ENCODE measurements around the gene PHPT1.

The PHPT1 gene

DNA sequence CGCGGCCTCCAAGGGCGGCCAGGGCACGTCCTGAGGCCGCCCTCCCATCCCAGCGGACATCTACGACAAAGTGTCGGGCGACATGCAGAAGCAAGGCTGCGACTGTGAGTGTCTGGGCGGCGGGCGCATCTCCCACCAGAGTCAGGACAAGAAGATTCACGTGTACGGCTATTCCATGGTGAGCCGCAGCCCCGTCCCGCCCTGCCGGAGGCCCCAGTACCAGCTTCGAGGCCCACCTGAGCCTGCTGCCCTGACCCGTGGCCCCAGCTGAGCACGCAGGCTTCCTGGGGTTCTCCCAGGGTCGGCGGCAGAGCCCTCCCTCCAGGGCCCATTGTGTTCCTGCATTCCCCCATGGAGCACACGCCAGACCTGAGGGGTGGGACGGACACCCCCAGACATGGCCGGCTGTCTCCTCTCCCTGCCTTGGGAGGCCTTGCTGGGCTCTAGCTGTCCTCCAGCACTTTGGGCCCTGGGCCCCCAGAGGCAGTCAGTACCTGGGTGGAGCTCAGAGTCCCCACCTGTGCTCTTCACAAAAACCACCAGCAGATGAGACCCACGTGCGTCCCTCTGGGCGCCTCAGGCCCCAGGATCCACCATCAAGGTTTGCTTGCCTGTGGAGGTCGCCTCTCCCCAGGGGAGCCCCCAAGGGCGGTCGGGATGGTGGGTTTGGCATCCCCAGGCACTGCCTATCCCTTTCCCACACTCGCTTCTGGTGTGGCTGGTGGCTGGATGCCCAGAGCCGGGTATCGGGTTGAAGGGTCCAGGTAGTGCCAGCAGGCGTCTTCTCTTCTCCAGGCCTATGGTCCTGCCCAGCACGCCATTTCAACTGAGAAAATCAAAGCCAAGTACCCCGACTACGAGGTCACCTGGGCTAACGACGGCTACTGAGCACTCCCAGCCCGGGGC, 1.0 kb downstream of the PHPT1 start:
- no peak for DNase-seq

DNA sequence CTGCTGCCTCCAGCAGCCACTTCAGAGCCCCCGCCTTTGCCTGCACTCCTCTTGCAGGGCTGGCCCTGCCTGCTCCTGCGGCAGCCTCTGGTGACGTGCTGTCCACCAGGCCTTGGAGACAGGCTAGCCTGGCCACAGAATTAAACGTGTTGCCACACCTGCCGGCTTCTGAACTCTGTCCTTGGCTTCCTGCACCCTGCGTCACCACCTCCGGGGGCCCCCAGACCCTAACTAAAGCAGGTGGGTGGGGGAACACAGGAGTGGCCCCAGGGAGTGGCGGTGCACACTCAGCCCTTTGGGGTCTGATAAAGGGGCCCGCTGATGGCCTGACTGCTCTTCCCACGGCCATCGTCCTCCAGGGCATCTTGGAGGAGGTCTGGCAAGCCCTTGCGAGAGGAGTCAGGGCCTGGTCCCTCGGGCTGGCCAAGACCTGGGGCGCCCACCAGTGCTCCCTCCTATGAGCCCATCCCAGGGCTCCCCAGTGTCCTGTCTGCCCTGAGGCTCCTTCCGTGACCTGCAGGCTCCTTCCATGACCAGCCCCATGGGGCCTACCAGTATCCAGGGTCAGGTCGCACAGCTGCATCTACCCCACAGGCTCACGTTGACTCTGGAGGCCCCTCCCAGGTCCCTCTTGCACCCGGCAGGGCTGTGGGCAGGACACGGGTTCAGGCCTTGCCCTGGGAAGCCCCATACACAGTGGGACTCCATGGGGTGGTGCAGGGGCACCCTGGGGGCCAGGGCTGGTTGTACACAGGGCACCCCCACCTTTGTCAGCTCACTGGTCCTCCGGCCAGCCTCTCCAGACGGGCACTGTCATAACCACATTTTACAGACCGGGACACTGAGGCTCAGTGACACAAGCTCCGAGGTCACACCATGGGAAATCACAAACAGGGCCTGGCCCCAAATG, 1.9 kb downstream of the PHPT1 start:
- DNase-seq = no peak

DNA sequence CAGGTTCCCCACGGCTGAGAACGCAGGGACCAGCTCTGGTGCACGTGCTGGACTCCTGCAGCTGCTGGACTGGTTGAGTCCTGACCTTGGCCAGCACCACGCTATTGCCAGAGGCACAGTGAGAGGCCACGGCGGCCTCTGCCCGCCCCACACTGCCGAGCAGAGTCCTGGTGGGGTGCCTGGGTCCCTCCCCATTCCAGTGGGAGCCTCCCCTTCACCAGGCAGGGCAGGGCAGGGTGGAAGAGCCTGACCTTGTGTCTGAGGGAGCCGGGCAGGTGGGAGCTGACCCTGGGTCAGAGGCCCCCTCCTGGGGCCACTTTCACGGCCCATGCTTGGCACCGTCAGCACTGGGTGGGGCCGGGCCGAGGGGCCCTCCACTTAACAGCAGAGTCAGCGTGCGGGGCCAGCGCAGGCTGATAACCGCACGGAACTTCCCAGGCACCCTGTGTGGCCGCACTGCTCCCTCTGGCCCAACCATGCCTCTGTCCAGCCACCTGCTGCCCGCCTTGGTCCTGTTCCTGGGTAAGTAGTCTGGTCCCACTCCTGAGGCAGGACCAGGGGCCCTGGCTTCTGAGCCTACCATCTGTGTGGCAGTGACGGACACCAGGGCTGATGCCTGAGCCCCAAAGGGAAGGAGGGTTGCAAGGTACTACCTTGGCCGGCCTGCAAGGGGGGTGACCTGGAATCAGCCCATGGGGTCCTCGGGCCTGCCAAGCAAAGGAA, 2.9 kb downstream of the PHPT1 start, which contains the start of gene MAMDC4:
Gene MAMDC4, plus strand, starts transcription at position 406 of the 723 bp plus-strand sequence. Its CDS starts 71 bp downstream, at position 477.
- no peak for DNase-seq

DNA sequence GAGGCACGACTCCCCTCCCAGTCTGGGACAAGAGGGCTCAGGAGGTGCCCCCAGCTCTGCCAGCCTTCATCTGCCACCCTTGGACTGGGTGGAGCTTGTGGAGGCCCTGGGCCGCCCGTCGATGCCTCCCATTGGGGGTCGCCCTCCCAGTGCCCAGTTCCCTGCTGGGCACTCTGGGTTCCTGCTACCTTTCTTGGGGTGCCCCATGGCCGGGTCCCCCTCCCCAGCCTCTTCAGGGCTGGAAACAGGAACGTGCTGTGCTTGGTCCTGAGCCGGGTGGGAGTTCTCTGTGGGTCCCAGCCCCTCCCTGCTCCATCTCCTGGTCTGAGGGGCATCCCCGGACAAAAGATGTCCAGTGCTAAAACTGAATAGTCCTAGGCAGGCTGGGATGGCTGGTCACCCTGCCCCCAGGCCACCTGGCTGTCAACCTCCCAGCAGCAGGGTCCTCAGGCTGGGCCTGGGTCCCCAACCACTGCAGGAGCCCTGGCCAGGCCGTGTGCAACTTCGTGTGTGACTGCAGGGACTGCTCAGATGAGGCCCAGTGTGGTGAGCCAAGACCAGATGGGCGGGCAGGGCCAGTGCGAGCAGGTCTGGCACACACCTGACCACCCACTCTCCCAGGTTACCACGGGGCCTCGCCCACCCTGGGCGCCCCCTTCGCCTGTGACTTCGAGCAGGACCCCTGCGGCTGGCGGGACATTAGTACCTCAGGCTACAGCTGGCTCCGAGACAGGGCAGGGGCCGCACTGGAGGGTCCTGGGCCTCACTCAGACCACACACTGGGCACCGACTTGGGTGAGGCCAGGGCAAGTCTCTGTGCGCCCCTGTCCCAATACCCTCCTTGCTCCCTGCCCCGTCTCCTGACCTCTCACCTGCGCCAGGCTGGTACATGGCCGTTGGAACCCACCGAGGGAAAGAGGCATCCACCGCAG, 3.7 kb downstream of the PHPT1 start:
- DNase-seq = no peak

DNA sequence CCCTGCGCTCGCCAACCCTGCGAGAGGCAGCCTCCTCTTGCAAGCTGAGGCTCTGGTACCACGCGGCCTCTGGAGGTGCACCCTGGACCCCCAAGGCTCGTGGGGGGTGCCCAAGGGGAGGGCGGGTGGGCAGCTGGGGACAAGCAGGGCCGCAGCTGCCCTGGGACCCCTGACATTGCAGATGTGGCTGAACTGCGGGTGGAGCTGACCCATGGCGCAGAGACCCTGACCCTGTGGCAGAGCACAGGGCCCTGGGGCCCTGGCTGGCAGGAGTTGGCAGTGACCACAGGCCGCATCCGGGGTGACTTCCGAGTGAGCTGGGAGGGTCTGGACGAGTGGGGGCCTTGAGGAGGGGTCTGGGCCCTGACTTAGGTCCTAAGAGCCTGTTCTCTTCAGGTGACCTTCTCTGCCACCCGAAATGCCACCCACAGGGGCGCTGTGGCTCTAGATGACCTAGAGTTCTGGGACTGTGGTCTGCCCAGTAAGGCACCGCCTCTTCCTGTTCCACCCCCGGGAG, 4.4 kb downstream of the PHPT1 start:
- DNase-seq = no peak

DNA sequence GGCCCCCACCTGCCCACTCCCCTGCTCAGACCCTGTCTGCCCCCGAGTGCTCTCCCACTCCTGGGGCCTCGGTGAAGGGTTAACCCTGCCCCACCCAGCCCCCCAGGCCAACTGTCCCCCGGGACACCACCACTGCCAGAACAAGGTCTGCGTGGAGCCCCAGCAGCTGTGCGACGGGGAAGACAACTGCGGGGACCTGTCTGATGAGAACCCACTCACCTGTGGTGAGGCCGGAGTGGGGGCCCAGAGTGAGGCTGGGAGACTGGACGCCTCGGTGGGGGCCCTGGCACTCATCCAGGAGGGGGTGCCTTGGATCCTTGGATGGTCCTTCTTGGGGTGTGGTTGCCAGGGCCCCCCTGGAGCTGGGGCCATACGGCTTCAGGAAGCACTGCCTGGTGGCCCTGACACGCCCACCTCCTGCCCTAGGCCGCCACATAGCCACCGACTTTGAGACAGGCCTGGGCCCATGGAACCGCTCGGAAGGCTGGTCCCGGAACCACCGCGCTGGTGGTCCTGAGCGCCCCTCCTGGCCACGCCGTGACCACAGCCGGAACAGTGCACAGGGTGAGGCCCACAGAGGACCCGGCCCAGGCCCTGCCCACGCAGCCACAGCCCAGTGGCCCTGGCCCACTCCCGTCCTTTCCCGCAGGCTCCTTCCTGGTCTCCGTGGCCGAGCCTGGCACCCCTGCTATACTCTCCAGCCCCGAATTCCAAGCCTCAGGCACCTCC, 5.1 kb downstream of the PHPT1 start:
- DNase-seq = no peak

DNA sequence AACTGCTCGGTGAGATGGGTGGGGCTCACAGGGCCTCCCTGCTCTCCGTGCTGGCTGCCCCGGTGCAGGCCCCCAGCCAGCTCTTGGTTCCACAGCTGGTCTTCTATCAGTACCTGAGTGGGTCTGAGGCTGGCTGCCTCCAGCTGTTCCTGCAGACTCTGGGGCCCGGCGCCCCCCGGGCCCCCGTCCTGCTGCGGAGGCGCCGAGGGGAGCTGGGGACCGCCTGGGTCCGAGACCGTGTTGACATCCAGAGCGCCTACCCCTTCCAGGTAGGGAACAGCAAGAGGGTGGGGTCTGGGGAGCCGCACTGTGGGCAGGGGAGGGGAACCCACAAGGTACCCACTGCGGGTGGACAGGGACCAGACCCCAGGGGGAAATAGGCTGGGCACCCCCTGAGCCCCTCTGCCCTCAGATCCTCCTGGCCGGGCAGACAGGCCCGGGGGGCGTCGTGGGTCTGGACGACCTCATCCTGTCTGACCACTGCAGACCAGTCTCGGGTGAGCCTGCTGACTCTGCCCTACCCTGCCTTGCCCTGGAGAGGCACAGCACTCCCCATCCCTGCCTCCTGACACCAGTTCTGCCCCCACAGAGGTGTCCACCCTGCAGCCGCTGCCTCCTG, 5.7 kb downstream of the PHPT1 start:
- no peak for DNase-seq

DNA sequence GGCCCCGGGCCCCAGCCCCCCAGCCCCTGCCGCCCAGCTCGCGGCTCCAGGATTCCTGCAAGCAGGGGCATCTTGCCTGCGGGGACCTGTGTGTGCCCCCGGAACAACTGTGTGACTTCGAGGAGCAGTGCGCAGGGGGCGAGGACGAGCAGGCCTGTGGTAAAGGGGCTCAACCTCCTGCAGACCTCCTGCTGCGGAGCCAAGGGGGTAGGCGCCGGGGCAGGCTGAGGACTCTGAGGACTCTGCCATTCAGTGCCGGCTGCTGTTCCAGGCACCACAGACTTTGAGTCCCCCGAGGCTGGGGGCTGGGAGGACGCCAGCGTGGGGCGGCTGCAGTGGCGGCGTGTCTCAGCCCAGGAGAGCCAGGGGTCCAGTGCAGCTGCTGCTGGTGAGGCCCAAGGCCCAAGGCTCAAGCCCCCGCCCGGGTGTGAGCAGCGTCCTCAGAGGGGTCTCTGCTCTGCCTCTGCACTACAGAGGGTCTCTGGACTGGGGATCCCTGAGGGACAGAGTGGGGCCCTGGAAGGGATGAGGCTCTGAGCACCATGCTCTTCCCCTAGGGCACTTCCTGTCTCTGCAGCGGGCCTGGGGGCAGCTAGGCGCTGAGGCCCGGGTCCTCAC, 6.4 kb downstream of the PHPT1 start:
- DNase-seq = no peak

DNA sequence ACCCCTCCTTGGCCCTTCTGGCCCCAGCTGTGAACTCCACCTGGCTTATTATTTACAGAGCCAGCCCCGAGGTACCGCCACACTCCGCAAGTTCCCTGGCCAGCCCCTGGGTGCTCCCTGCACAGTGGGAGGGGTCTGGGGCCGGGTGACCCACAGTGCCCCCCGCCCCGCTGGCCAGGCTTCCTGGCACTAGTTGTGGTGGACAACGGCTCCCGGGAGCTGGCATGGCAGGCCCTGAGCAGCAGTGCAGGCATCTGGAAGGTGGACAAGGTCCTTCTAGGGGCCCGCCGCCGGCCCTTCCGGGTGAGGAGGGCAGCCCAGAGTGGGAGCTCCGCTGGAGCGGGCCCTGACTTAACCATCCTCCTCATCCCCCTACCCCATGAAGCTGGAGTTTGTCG, 6.9 kb downstream of the PHPT1 start:
- DNase-seq = no peak

DNA sequence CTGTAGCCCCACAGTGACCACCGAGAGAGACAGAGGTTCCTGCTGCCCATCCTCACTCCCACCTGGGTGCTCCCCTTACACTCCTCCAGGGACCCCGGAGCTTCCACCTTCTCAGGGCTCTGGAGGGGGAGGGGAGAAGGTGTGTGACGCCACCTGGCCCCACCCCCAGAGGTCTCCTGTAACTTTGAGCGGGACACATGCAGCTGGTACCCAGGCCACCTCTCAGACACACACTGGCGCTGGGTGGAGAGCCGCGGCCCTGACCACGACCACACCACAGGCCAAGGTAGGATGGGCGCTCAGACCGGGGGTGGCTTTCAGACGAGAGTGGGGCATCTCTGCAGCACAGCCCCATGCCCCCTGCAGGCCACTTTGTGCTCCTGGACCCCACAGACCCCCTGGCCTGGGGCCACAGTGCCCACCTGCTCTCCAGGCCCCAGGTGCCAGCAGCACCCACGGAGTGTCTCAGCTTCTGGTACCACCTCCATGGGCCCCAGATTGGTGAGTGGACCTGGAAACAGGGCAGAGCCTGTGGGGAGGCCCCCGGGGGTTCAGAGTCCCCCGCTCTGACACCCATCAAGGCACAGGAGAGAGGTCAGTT, 7.4 kb downstream of the PHPT1 start:
- no peak for DNase-seq

DNA sequence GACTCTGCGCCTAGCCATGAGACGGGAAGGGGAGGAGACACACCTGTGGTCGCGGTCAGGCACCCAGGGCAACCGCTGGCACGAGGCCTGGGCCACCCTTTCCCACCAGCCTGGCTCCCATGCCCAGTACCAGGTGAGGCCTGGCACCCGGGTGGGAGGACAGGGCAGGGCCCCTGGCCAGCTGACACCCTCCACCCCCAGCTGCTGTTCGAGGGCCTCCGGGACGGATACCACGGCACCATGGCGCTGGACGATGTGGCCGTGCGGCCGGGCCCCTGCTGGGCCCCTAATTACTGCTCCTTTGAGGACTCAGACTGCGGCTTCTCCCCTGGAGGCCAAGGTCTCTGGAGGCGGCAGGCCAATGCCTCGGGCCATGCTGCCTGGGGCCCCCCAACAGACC, 8.0 kb downstream of the PHPT1 start:
- DNase-seq = no peak

DNA sequence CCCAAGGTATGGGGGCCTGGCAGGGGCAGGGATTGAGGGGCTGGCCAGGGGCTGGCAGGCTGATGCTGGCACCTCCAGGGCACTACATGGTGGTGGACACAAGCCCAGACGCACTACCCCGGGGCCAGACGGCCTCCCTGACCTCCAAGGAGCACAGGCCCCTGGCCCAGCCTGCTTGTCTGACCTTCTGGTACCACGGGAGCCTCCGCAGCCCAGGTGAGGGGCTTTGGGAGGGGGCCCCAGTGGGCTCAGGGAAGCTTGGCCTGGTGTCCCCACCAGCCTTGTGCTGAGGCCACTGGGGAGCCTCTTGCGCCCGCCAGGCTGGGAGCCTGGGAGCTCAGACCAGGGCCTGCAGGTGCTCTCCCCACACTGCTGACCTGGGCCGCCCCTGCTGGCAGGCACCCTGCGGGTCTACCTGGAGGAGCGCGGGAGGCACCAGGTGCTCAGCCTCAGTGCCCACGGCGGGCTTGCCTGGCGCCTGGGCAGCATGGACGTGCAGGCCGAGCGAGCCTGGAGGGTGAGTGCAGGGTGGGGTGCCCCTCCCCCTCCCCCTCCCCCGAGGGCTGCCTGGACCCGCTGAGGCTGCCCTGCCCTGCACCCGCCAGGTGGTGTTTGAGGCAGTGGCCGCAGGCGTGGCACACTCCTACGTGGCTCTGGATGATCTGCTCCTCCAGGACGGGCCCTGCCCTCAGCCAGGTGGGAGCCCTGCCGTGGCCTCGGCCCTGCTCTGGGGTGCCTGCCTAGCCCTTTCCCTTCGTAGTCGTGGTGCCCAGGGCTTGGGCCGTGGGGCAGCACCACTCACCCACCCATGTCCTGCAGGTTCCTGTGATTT, 8.6 kb downstream of the PHPT1 start:
- DNase-seq = no peak

DNA sequence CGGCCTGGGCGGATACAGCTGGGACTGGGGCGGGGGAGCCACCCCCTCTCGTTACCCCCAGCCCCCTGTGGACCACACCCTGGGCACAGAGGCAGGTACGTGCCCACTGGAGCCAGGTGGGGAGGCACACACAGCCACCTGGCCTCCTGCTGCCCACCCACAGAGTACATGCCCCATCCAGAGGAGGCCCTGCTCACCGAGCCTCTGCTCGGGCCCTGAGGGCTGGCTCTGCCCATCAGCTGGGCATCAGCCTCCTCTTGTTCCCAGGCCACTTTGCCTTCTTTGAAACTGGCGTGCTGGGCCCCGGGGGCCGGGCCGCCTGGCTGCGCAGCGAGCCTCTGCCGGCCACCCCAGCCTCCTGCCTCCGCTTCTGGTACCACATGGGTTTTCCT, 9.2 kb downstream of the PHPT1 start:
- no peak for DNase-seq

DNA sequence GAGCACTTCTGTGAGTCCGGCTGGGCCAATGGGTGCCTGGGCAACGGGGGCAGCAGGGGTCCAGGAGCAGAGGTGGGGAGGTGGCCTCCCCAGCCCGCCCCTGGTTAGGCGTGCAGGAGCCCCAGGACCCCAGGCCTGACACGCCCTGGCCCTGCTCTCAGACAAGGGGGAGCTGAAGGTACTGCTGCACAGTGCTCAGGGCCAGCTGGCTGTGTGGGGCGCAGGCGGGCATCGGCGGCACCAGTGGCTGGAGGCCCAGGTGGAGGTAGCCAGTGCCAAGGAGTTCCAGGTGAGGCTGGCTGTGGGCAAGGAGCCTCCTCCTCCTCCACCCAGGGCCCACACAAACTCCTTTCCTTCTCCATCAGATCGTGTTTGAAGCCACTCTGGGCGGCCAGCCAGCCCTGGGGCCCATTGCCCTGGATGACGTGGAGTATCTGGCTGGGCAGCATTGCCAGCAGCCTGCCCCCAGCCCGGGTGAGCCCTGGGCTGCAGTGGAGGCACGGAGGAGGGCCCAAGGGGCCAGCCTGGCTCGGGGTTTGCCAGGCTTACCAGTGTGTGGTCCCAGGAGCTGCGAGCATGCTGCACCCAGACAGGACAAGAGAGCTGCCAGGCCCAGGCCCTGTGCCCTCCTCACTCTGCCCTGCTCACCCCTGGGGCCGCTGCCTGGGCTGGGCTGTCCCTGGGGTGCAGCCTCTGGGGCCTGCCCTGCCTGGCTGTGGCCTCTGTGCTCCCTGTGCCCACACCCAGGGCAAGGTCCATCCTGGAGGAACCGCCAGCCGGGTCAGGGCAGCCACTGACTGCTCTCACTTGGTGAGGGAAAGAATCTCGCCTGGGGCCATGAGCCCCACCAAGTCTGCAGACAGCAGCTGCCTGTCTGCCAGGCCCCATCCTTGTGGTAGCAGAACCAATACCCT, 9.9 kb downstream of the PHPT1 start:
- no peak for DNase-seq

DNA sequence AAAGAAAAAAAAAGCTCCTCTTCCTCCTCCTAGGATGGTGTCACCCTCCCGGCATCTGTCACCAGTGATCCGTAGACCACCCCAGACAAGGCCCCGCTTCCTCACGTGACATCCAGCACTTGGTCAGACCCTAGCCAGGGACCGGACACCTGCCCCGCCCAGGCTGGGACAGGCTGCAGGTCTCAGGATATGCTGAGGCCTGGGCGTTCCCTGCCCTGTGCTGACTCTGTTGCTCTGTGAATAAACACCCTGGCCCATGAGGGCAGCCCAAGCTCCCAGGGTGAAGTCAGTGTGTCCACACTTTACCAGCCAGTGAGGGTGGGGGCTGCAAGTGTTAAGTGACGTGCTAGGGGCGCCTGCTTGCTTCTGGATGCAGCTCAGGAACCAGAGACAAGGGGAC, 11.3 kb downstream of the PHPT1 start:
- DNase-seq = no peak

DNA sequence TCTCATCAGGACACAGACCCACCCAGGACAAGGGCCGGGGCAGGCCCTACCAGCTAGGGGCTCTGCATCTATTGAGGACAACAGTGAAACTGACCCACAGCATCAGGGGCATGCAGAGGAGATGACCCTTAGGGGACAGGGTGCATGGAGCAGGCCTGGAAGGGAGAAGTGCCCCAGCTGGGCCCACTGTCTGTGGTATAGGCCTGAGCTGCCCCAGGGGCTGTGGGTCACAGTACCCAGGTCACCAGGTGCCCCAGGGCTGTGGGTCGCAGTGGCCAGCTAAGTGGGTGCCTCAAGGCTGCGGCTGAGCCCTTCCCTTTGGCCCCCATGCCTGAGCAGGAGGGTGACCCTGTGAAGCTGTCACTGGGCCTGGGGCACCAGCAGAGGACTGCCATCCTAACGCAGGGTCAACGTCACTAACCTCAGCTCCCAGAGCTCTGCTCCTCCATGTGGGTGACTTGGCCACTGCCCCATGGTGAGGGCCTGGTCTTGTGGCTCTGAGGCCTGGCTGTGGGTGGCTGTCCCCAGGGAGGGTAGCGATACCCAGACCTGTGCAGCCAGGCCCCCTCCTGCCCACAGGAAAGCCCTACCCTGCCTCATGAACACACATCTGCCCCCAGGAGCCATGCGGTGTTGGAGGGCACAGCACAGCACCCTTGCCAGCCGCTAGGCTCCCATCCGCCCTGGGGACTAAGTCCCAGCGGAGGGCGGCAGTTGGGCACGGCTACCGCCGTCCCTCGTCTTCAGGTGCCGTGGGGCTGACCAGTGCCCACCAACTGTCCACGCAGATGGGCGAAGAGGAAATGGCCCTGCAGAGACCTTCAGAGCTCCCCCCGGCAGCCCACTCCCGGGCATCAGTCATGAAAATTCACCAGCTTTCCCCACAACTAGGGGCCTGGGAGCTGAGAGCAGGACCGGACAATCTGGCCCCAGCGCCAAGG, 12.0 kb downstream of the PHPT1 start:
- no peak for DNase-seq
